K562 (cell line): ENCODE results near the gene TRIO. TPM values are rescaled to one million over a fixed set of nuclear protein-coding genes. Genes with fewer than 3 reads are reported as not detected.

Experiments used
- ATAC-seq: fragments of 200-7000 bp; cut with Tn5 transposase; 3 replicates; pipeline ENCODE4 v1.9.1; 2020; ENCODE audit warnings: moderate library complexity
- BruUV-seq: library from RNA; stranded (reverse); fragments of 400-500 nt; replicated peaks from 2 replicates; lab custom pipeline; 2021; lab: Mats Ljungman, UMichigan
- CTCF ChIA-PET: fragments of 300-600 bp; formaldehyde crosslinking; extraction: SDS; loops from one replicate; lab custom pipeline; 2021; ENCODE audit warnings: low intra/inter-chr PET ratio; lab: Yijun Ruan, JAX
- POLR2A ChIA-PET: fragments of 300-600, 350-650 bp; sonication (Branson Sonifier 250); formaldehyde crosslinking; extraction: SDS; loops from one replicate; lab custom pipeline; 2021; ENCODE audit warnings: antibody characterized with exemption, inconsistent platforms; lab: Yijun Ruan, JAX
- DNase-seq, 4 experiments: peaks; one replicate each; pipeline versions ENCODE4 v3.0.0 to v3.0.0-alpha.2; 2011 to 2018; ENCODE audit warnings: low spot score in 3 of 4, mixed read lengths in 3 of 4; ENCODE audit errors: extremely low read depth in 1 of 4
- FAIRE-seq: peaks from 2 replicates; lab custom pipeline; 2011; peaks lifted over from hg19 to GRCh38; lab: Jason Lieb, UNC
- H2AFZ ChIP-seq: 2 replicates; pipeline ENCODE4 v1.6.0; 2011; ENCODE audit warnings: low read depth, low read length, control low read depth, inconsistent platforms
- H3K27ac ChIP-seq: fragments of 200-600 bp; 3 replicates; pipeline ENCODE4 v1.8.0; 2011; ENCODE audit warnings: low read depth, mild to moderate bottlenecking, control low read depth, inconsistent platforms, low read length, moderate library complexity, mixed read lengths; ENCODE audit errors: extremely low read depth
- H3K27me3 ChIP-seq, 2 experiments: fragments of 300-600 bp in 1 of 2; 2 replicates in 1 of 2; 3 replicates in 1 of 2; pipeline versions ENCODE4 v1.6.0 to v1.8.0; 2011; ENCODE audit warnings: inconsistent platforms in 2 of 2, low read length in 2 of 2, mild to moderate bottlenecking in 1 of 2, mixed read lengths in 1 of 2, moderate library complexity in 1 of 2; ENCODE audit not compliant: control insufficient read depth in 2 of 2, insufficient read depth in 2 of 2
- H3K36me3 ChIP-seq: fragments of 300-600 bp; 3 replicates; pipeline ENCODE4 v1.8.0; 2011; ENCODE audit warnings: mild to moderate bottlenecking, low read length, inconsistent platforms; ENCODE audit not compliant: control insufficient read depth, insufficient read depth
- H3K4me1 ChIP-seq, 2 experiments: fragments of 200-600 bp in 1 of 2; replicated peaks in 1 of 2; 2 replicates in 1 of 2; 3 replicates in 1 of 2; pipeline versions ENCODE4 v1.5.1 to v1.8.0; 2011; ENCODE audit warnings: inconsistent platforms in 2 of 2, low read length in 2 of 2, mild to moderate bottlenecking in 1 of 2, mixed read lengths in 1 of 2, moderate library complexity in 1 of 2; ENCODE audit not compliant: control insufficient read depth in 2 of 2, insufficient read depth in 2 of 2
- H3K4me2 ChIP-seq: 2 replicates; pipeline ENCODE4 v1.6.1; 2011; ENCODE audit warnings: low read length, control low read depth, inconsistent platforms, mixed read lengths; ENCODE audit not compliant: insufficient read depth
- H3K4me3 ChIP-seq: fragments of 200-600 bp; sonication (generic), shearing (Covaris generic); 2 replicates; pipeline ENCODE4 v1.5.1; 2016; ENCODE audit warnings: control low read depth, inconsistent platforms
- H3K79me2 ChIP-seq: fragments of 200-600 bp; 3 replicates; pipeline ENCODE4 v1.8.0; 2011; ENCODE audit warnings: low read length, inconsistent platforms; ENCODE audit not compliant: control insufficient read depth, insufficient read depth
- H3K9ac ChIP-seq, 2 experiments: 2 replicates each; pipeline versions ENCODE4 v1.6.0 to v1.6.1; 2011; ENCODE audit warnings: low read depth in 2 of 2, low read length in 2 of 2, control low read depth in 1 of 2, inconsistent platforms in 1 of 2, mild to moderate bottlenecking in 1 of 2, mixed read lengths in 1 of 2; ENCODE audit not compliant: insufficient read depth in 1 of 2
- H3K9me1 ChIP-seq: one replicate; pipeline ENCODE4 v1.6.0; 2011; ENCODE audit warnings: inconsistent platforms, mild to moderate bottlenecking, low read length, moderate library complexity; ENCODE audit not compliant: control insufficient read depth, insufficient read depth
- H3K9me3 ChIP-seq: replicated peaks from 2 replicates; pipeline ENCODE4 v1.5.1; 2011; ENCODE audit warnings: low read depth, low read length, inconsistent platforms; ENCODE audit not compliant: control insufficient read depth, insufficient read depth
- H4K20me1 ChIP-seq: replicated peaks from 2 replicates; pipeline ENCODE4 v1.6.1; 2011; ENCODE audit warnings: low read length, inconsistent platforms, mixed read lengths; ENCODE audit not compliant: control insufficient read depth, insufficient read depth
- ARNT ChIP-seq, 2 experiments: fragments of 450-650 bp; IDR thresholded peaks; 2 replicates each; pipeline ENCODE4 v1.6.1; 2016; ENCODE audit warnings: mild to moderate bottlenecking in 1 of 2
- ASH1L ChIP-seq: fragments of 450-650 bp; IDR thresholded peaks from 2 replicates; pipeline ENCODE4 v1.6.1; 2018; ENCODE audit warnings: borderline replicate concordance, mild to moderate bottlenecking, low read depth; ENCODE audit not compliant: partially characterized antibody
- DPF2 ChIP-seq: fragments of 450-650 bp; IDR thresholded peaks from 2 replicates; pipeline ENCODE4 v1.6.1; 2016
- EGR1 ChIP-seq: fragments of 450-650 bp; conservative IDR thresholded peaks from 2 replicates; pipeline ENCODE4 v1.6.1; 2017; ENCODE audit warnings: mild to moderate bottlenecking
- GTF2E2 ChIP-seq: fragments of 200-800 bp; sonication (Bioruptor generic); IDR thresholded peaks from 2 replicates; pipeline ENCODE4 v1.6.1; 2016; ENCODE audit warnings: missing genetic modification characterization, missing compliant biosample characterization
- ILF3 ChIP-seq: fragments of 450-650 bp; IDR thresholded peaks from 2 replicates; pipeline ENCODE4 v1.6.1; 2018; ENCODE audit warnings: antibody characterized with exemption, mild to moderate bottlenecking, moderate library complexity, borderline replicate concordance
- LCOR ChIP-seq: sonication (generic); formaldehyde crosslinking; IDR thresholded peaks from 2 replicates; pipeline ENCODE4 v1.8.0; 2022; ENCODE audit warnings: mild to moderate bottlenecking, missing genetic modification reagents
- NFE2L1 ChIP-seq: fragments of 450-650 bp; IDR thresholded peaks from 2 replicates; pipeline ENCODE4 v1.6.1; 2016; ENCODE audit warnings: missing genetic modification characterization, low read depth, mild to moderate bottlenecking, missing compliant biosample characterization, moderate library complexity, borderline replicate concordance
- SAP30 ChIP-seq: fragments of 200-600 bp; sonication (generic); IDR thresholded peaks from 2 replicates; pipeline ENCODE4 v1.6.1; 2012; ENCODE audit warnings: borderline replicate concordance, low read depth, mild to moderate bottlenecking, moderate library complexity, low read length, control low read depth, inconsistent platforms; ENCODE audit not compliant: insufficient read depth, poor library complexity, severe bottlenecking
- SPI1 ChIP-seq: IDR thresholded peaks from 2 replicates; pipeline ENCODE4 v1.6.1; 2011; ENCODE audit warnings: low read depth, low read length, control low read depth, borderline replicate concordance
- TCF7L2 ChIP-seq: fragments of 150-350 bp; IDR thresholded peaks from 2 replicates; pipeline ENCODE4 v1.6.1; 2016; ENCODE audit warnings: low read depth, mild to moderate bottlenecking, low read length, moderate library complexity
- THAP7 ChIP-seq: fragments of 250-450 bp; sonication (Bioruptor Pico); IDR thresholded peaks from 2 replicates; pipeline ENCODE4 v1.5.0; 2021
- WGBS: fragments of 100-300 bp; shearing (Covaris generic); methylation state at CpG from one replicate; pipeline ENCODE4 v1.1.6; 2016; ENCODE audit warnings: low coverage, mixed read lengths; ENCODE audit not compliant: insufficient coverage; ENCODE audit errors: missing lambda C conversion rate; 5-methylcytosine and 5-hydroxymethylcytosine counted together
- in situ Hi-C: fragments of 300-500 bp; cut with MboI; formaldehyde crosslinking; loops from 4 replicates; pipeline ENCODE4 v1.15.0; 2018; ENCODE audit warnings: inconsistent platforms, mixed read lengths
- intact Hi-C: fragments of 100-400 bp; cut with micrococcal nuclease; formaldehyde crosslinking; loops from 2 replicates; pipeline ENCODE4 v1.14.2; 2022
- polyA plus RNA-seq, 8 experiments: library from polyadenylated mRNA; depleted of rRNA in 4 of 8; stranded (reverse) in 5 of 8; unstranded in 3 of 8; fragments of >200 nt; fragmentation: Nextera tagmentation in 2 of 8; fragmentation: Illumina TruSeq in 1 of 8; extraction: Ambion mirVana in 2 of 8; extraction: Trizol in 1 of 8; gene quantifications; 2 replicates each; pipeline versions ENCODE4 v1.2.1 to v1.2.3, GENCODE V29; 2011 to 2014; ENCODE audit warnings: inconsistent platforms in 1 of 8, missing spikeins in 1 of 8
- total RNA-seq, 7 experiments: library from RNA; depleted of rRNA in 6 of 7; stranded (reverse); fragments of >200 nt in 6 of 7; fragmentation: Illumina TruSeq in 2 of 7; extraction: Trizol in 2 of 7; gene quantifications; 2 replicates each; pipeline versions ENCODE4 v1.2.1 to v1.2.3, GENCODE V29; 2011 to 2021; ENCODE audit warnings: low replicate concordance in 1 of 7

Gene TRIO
- total and polyA plus RNA-seq, 9 of the 15 experiments (the other 6 are each of a cell fraction or from before 2014, with no cell fraction given): 0.24 to 5.0 (median 1.1) TPM

GRCh38 chr5:14309878-14310531 is 166.9 kb downstream of the TRIO start:
- no peak overlapping the region for H3K27ac ChIP-seq
- no peaks in the 10 kb centered on the region for H4K20me1 ChIP-seq

More at GRCh38 chr5:14309878-14310531, 166.9 kb downstream of the TRIO start:
- H3K4me2 ChIP-seq: no peak overlapping the region
- FAIRE-seq (no peak), ATAC-seq (no peak), DNase-seq (no peak)
- intact Hi-C loops (no loop called here), in situ Hi-C loops (no loop called here)
- WGBS: 4% methylated on average over 8 of the region's 8 CpGs
- H3K9ac ChIP-seq: no peak overlapping the region
- TF ChIP-seq THAP7 (CRISPR knock-in tag) (no peak), LCOR (no peak), SAP30 (no peak), ASH1L (no peak), GTF2E2 (no peak), ARNT (IDR thresholded peaks at IDR 0.05) (no peak), ILF3 (no peak), DPF2 (no peak), EGR1 (no peak), SPI1 (no peak), NFE2L1 (tag) (no peak), TCF7L2 (no peak)
- peaks cover 0 to 10% of the 10 kb centered on the region in 2 experiments; a peak in 1 of 5 replicates for H3K27me3 ChIP-seq
- no peak overlapping the region for H3K4me3 ChIP-seq
- no peak overlapping the region for H2AFZ ChIP-seq
- H3K9me1 ChIP-seq: no peaks in the 10 kb centered on the region
- H3K4me1 ChIP-seq: no peaks in the 10 kb centered on the region; a peak in 2 of 5 replicates
- ChIA-PET CTCF (no interaction called here), POLR2A (interaction anchor here (1.0 kb wide), 1 partner anchor 9 kb away, joined by 5 read pairs; no protein-coding TSS in a partner anchor)
- H3K9me3 ChIP-seq: no peaks in the 10 kb centered on the region
- H3K79me2 ChIP-seq: no peaks in the 10 kb centered on the region
- H3K36me3 ChIP-seq: no peaks in the 10 kb centered on the region
- no TSS peak for BruUV-seq
